NB4 (cell line): Measurements from ENCODE around the gene ST8SIA6.

ENCODE experiments used
- MAX ChIP-seq: IDR thresholded peaks from 2 replicates; pipeline ENCODE4 v1.6.1; 2011; ENCODE audit warnings: low read depth, low read length
- MYC ChIP-seq: IDR thresholded peaks from 2 replicates; pipeline ENCODE4 v1.6.1; 2011; ENCODE audit warnings: low read depth, low read length
- POLR2A ChIP-seq: IDR thresholded peaks from 2 replicates; pipeline ENCODE4 v1.6.1; 2011; ENCODE audit warnings: mild to moderate bottlenecking; ENCODE audit not compliant: insufficient read length; ENCODE audit errors: extremely low read depth
- TF ChIP-seq, protein P1 (sequence below): IDR thresholded peaks from one replicate; pipeline ENCODE4 v1.5.1; 2012; ENCODE audit warnings: low read depth, low read length

DNA sequence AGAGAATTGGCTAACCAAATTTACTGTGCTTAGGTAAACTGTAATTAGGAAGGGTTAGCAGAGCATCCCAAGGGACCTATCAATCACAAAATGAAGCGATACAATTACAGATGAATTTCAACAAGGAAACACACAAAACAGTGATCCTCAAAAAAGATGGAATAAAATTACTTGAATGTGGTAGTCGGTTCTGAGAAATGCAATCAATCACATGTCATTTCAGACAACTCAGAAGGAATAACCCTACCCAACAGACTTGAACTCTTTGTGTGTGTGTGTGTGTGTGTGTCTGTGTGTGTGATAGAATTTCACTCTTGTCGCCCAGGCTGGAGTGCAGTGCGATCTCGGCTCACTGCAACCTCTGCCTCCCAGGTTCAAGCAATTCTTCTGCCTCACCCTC lies 43.5 kb downstream of the ST8SIA6 start:
- TF ChIP-seq, protein P1, sequence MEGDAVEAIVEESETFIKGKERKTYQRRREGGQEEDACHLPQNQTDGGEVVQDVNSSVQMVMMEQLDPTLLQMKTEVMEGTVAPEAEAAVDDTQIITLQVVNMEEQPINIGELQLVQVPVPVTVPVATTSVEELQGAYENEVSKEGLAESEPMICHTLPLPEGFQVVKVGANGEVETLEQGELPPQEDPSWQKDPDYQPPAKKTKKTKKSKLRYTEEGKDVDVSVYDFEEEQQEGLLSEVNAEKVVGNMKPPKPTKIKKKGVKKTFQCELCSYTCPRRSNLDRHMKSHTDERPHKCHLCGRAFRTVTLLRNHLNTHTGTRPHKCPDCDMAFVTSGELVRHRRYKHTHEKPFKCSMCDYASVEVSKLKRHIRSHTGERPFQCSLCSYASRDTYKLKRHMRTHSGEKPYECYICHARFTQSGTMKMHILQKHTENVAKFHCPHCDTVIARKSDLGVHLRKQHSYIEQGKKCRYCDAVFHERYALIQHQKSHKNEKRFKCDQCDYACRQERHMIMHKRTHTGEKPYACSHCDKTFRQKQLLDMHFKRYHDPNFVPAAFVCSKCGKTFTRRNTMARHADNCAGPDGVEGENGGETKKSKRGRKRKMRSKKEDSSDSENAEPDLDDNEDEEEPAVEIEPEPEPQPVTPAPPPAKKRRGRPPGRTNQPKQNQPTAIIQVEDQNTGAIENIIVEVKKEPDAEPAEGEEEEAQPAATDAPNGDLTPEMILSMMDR = no peak
- no peak for TF ChIP-seq POLR2A
- TF ChIP-seq MAX = no peak
- TF ChIP-seq MYC = no peak
